Stomach (tissue), 4 donors: ENCODE results near the gene TMPRSS4.

Source experiments
- CTCF ChIP-seq, 7 experiments: fragments of 450-650 bp in 4 of 7; fragments of 200-600 bp in 3 of 7; sonication (generic) in 3 of 7; IDR thresholded peaks; one replicate each; pipeline ENCODE4 v1.5.1; 2016 to 2019; ENCODE audit warnings: antibody characterized with exemption in 7 of 7, control low read depth in 2 of 7, mild to moderate bottlenecking in 1 of 7
- EP300 ChIP-seq: sonication (generic); formaldehyde crosslinking; IDR thresholded peaks from one replicate; pipeline ENCODE4 v1.6.1; 2017; ENCODE audit warnings: antibody characterized with exemption
- POLR2A ChIP-seq, 4 donors: fragments of 450-650 bp; IDR thresholded peaks; one replicate each; pipeline ENCODE4 v1.6.1; 2016; ENCODE audit warnings: antibody characterized with exemption in 4 of 4, control low read depth in 2 of 4, mild to moderate bottlenecking in 1 of 4, moderate library complexity in 1 of 4
- POLR2AphosphoS5 ChIP-seq, 3 donors: sonication (generic); formaldehyde crosslinking; IDR thresholded peaks; one replicate each; pipeline ENCODE4 v1.6.1; 2016; ENCODE audit warnings: antibody characterized with exemption in 3 of 3

GRCh38 chr11:118084247-118084646 lies 7.4 kb downstream of the TMPRSS4 start:
- TF ChIP-seq POLR2AphosphoS5 (IDR thresholded peaks at IDR 0.05) (no peak), CTCF (IDR thresholded peaks at IDR 0.05) (no peak), POLR2A (IDR thresholded peaks at IDR 0.05) (no peak), EP300 (no peak)
